ENCODE measurements around the gene PPM1L.

The PPM1L gene

DNA sequence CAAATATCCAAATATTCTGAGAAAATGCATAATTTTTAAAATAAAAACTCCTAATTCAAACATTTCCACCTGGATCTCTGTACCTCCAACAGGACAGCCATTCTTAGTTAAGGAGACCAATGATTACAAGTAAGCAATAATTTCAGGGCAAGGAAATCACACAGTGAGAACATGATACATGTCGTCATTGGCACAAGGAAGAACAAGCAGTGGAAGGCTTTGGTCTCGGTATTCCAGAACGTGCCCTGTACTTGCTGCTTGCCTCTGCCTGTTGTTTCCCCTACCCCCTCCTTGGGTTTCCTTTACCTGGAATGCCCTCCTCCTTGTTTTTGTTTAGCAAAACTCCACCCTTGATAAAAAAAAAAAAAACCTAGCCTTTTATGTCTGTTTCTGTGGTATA, 72.8 kb downstream of the PPM1L start:
- FAIRE-seq (no peak), DNase-seq (ENCODE audit: insufficient read length, low spot score) (no peak)
- TF ChIP-seq PAX5 (IDR thresholded peaks at IDR 0.05; ENCODE audit: insufficient read depth, low read length, severe bottlenecking) (no peak), SPI1 (IDR thresholded peaks at IDR 0.05; ENCODE audit: low read depth, low read length) (no peak), POU2F2 (IDR thresholded peaks at IDR 0.05; ENCODE audit: low read depth, low read length) (no peak), TAF1 (IDR thresholded peaks at IDR 0.05; ENCODE audit: low read depth, low read length) (no peak)

DNA sequence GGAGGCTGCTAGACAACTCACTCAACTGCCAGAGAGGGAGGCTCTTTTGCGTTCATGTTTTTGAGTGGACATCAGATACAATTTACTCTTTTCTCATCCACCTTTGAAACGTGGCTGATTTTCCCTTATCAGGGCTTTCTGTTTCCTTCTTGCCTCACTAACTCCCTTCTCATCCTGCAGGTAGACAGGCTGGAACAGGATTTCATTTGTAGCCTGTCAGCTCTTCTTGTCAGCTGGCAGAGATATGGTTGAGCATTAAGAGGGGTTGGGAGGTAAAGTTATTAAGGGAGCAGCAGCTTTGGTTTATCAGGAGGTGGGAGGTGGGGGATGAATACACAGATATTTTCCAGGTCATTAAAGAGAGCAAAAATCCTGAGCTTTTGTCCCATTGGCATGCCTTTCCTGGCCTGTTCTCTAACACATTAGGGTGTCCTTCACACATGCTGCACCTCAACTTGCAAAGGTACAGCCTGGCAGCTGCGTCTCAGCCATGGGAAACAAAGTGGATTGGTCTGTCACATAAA, 73.5 kb downstream of the PPM1L start:
- FAIRE-seq, result no peak
- no peak for DNase-seq (ENCODE audit: insufficient read length, low spot score)

DNA sequence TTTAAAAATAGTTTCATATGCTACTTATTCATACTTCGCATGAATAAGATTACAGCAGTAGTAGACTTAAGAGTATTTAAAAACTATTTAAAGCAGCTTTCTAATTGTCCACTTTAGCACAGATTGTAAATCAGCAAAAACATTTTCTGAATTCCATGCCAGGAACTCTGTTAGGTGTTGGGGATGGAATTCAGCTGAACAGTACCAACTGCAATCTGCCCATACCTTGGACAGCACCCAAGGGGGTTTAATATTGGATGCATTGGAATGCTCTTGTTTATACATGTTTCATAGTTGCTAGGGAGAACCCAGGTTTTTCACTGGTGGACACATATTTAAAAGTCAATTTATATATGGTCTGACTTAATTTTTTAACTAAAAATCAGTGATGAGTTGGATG, 74.8 kb downstream of the PPM1L start:
- DNase-seq (ENCODE audit: insufficient read length, low spot score) (no peak), FAIRE-seq (no peak)
- TF ChIP-seq POLR2A (IDR thresholded peaks at IDR 0.05; ENCODE audit: low read depth, low read length) (no peak), POLR2AphosphoS5 (IDR thresholded peaks at IDR 0.05; ENCODE audit: low read depth, low read length) (no peak), PAX5 (IDR thresholded peaks at IDR 0.05; ENCODE audit: insufficient read depth, low read length, severe bottlenecking) (no peak), SPI1 (IDR thresholded peaks at IDR 0.05; ENCODE audit: low read depth, low read length) (no peak), TAF1 (IDR thresholded peaks at IDR 0.05; ENCODE audit: low read depth, low read length) (no peak), POU2F2 (IDR thresholded peaks at IDR 0.05; ENCODE audit: low read depth, low read length) (no peak)

More for the DNA sequence above, 73.5 kb downstream of the PPM1L start:
- TF ChIP-seq POLR2AphosphoS5 (IDR thresholded peaks at IDR 0.05; ENCODE audit: low read depth, low read length) (no peak), PAX5 (IDR thresholded peaks at IDR 0.05; ENCODE audit: insufficient read depth, low read length, severe bottlenecking) (no peak), SPI1 (IDR thresholded peaks at IDR 0.05; ENCODE audit: low read depth, low read length) (no peak), POLR2A (IDR thresholded peaks at IDR 0.05; ENCODE audit: low read depth, low read length) (no peak), TAF1 (IDR thresholded peaks at IDR 0.05; ENCODE audit: low read depth, low read length) (no peak), POU2F2 (IDR thresholded peaks at IDR 0.05; ENCODE audit: low read depth, low read length) (no peak)

DNA sequence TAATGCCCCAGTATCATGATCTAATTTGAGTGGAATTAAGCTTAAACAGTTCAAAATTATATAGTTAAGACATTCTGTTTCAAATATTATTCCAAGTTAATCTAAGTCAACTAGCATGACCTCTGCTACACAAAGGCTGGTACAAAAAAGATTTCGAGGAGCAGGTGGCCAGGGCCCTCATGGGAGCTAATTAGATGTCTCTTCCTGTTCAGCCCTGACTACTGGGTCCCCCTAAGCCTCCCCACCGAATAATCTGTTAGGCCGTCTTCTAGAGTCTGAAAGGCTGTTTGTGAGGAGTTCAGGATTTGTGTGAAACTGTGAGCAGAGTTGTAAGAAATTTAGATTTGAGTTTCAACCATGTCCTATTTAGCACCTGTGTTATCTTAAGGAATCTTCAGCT, 75.4 kb downstream of the PPM1L start:
- DNase-seq (ENCODE audit: insufficient read length, low spot score) (no peak), FAIRE-seq (no peak)
- TF ChIP-seq POLR2A (IDR thresholded peaks at IDR 0.05; ENCODE audit: low read depth, low read length) (no peak), TAF1 (IDR thresholded peaks at IDR 0.05; ENCODE audit: low read depth, low read length) (no peak), POLR2AphosphoS5 (IDR thresholded peaks at IDR 0.05; ENCODE audit: low read depth, low read length) (no peak), SPI1 (IDR thresholded peaks at IDR 0.05; ENCODE audit: low read depth, low read length) (no peak), PAX5 (IDR thresholded peaks at IDR 0.05; ENCODE audit: insufficient read depth, low read length, severe bottlenecking) (no peak), POU2F2 (IDR thresholded peaks at IDR 0.05; ENCODE audit: low read depth, low read length) (no peak)

DNA sequence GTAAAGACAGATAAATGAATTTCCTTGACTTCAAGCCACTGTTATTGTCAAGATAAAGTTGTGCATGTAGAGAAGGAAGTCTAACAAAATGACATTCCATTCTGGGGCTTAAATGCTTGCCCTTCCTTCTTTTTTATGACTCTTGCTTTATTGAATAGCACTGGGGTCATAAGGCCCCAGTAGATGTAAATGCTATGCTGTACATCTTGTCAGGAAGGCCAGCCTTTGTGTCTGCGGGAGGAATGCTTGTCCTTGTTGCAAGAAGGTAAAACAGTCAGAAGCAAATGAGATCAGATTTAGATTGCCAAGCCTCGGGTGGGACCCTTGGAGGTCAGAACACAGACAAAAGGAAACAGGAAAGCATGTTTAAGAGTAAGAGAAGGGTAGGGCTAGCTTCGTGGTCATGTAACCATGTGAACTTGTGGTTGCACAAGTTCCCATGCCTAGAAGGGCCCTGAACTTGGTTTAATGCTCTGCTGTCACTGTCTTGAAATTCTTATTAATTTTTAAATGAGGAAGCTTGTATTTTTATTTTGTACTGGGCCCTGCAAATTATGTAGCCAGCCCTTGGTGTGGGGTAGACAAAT, 81.5 kb downstream of the PPM1L start:
- DNase-seq (ENCODE audit: insufficient read length, low spot score) (no peak), FAIRE-seq (no peak)
- TF ChIP-seq SPI1 (IDR thresholded peaks at IDR 0.05; ENCODE audit: low read depth, low read length) (no peak), POLR2A (IDR thresholded peaks at IDR 0.05; ENCODE audit: low read depth, low read length) (no peak), TAF1 (IDR thresholded peaks at IDR 0.05; ENCODE audit: low read depth, low read length) (no peak), POU2F2 (IDR thresholded peaks at IDR 0.05; ENCODE audit: low read depth, low read length) (no peak)

DNA sequence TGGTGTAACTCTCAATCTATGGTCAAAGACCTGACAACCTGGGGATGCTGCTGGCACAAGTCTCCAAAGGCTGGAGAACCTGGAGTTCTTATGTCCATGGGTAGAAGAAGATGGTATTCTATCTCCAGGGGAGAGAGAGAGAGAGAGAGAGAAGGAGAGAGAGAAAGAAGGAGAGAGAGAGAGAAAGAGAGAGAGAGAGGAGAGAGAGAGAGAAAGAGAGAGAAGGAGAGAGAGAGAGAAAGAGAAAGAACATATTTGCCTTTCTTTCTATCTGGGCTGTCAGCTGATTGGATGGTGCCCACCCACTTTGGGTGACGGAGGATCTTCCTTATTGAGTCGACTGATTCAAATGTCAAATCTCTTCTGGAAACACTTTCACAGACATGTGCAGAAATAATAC, 84.6 kb downstream of the PPM1L start:
- FAIRE-seq, result no peak
- TF ChIP-seq POU2F2 (IDR thresholded peaks at IDR 0.05; ENCODE audit: low read depth, low read length) (no peak), POLR2A (IDR thresholded peaks at IDR 0.05; ENCODE audit: low read depth, low read length) (no peak), TAF1 (IDR thresholded peaks at IDR 0.05; ENCODE audit: low read depth, low read length) (no peak), POLR2AphosphoS5 (IDR thresholded peaks at IDR 0.05; ENCODE audit: low read depth, low read length) (no peak), PAX5 (IDR thresholded peaks at IDR 0.05; ENCODE audit: insufficient read depth, low read length, severe bottlenecking) (no peak), SPI1 (IDR thresholded peaks at IDR 0.05; ENCODE audit: low read depth, low read length) (no peak)
- no peak for DNase-seq (ENCODE audit: insufficient read length, low spot score)

DNA sequence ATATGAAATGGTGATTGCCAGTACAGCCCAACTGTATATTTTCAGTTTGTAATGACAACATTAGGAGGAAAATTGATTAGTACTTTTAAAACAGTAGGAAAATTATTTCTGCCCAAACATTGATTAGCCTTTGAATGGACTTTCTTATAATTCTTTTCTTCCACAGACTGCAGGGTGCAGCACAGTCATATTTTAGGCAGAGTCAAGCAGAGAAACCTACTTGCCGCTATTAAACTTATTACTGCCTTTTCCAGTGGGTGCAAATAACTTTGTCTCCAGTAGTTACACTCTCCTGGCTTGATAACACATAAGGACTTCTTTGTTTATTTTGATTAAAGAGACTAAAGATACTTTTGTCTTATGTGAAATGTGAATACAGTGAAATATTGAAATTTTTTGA, 85.4 kb downstream of the PPM1L start:
- FAIRE-seq, result no peak
- no peak for TF ChIP-seq PAX5 (IDR thresholded peaks at IDR 0.05; ENCODE audit: insufficient read depth, low read length, severe bottlenecking)
- no peak for TF ChIP-seq POLR2A (IDR thresholded peaks at IDR 0.05; ENCODE audit: low read depth, low read length)
- no peak for TF ChIP-seq POLR2AphosphoS5 (IDR thresholded peaks at IDR 0.05; ENCODE audit: low read depth, low read length)
- TF ChIP-seq SPI1 (IDR thresholded peaks at IDR 0.05; ENCODE audit: low read depth, low read length), result no peak
- no peak for TF ChIP-seq TAF1 (IDR thresholded peaks at IDR 0.05; ENCODE audit: low read depth, low read length)
- no peak for TF ChIP-seq POU2F2 (IDR thresholded peaks at IDR 0.05; ENCODE audit: low read depth, low read length)
- no peak for DNase-seq (ENCODE audit: insufficient read length, low spot score)

DNA sequence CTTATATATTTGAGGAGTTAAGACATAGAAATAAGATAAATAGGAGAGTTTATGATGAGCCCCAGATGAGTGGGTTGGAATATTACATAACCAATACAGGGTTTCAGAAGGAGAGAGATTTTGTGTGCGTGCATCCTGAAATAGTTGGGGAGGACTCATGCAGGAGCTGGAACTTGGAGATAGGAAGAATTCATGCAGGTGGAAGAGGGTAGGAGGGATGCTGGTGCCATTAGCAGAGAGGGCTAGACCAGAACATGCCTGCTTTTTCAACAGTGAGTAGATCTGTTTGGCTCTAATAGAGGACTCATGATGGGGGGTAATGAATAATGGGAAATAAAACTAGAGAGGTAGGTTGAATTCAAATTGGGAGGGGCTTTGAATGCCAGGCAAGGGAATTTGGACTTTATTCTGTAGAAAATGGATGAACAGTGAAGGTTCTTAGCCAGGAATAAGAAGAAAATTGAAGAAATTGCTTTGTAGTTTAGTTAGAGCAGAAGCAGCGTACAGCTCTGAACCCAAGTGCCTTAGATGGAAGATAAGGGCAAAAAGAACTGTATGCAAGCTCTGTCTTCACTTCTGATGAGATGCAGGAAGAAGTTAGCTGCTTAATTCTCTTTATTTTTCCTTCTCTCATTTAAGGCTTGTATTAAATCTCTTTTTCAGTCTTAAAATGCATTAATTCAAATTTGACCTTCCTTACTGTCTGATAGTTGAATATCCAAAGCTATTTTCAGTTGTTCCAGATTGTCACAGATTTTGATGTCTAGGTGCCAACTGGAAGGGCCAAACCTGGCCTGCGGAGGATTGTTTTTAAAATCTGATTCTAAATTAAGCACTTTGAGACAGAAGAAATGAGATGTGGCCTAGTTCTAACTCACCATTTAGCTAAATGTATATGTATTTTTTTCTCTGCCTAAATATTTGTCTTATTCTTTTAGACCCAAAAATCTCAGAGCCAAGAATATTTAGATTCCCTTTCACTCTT, 86.3 kb downstream of the PPM1L start:
- TF ChIP-seq POLR2A (IDR thresholded peaks at IDR 0.05; ENCODE audit: low read depth, low read length) (no peak), POLR2AphosphoS5 (IDR thresholded peaks at IDR 0.05; ENCODE audit: low read depth, low read length) (no peak), TAF1 (IDR thresholded peaks at IDR 0.05; ENCODE audit: low read depth, low read length) (no peak), POU2F2 (IDR thresholded peaks at IDR 0.05; ENCODE audit: low read depth, low read length) (no peak), PAX5 (IDR thresholded peaks at IDR 0.05; ENCODE audit: insufficient read depth, low read length, severe bottlenecking) (no peak), SPI1 (IDR thresholded peaks at IDR 0.05; ENCODE audit: low read depth, low read length) (no peak)
- no peak for FAIRE-seq
- no peak for DNase-seq (ENCODE audit: insufficient read length, low spot score)

DNA sequence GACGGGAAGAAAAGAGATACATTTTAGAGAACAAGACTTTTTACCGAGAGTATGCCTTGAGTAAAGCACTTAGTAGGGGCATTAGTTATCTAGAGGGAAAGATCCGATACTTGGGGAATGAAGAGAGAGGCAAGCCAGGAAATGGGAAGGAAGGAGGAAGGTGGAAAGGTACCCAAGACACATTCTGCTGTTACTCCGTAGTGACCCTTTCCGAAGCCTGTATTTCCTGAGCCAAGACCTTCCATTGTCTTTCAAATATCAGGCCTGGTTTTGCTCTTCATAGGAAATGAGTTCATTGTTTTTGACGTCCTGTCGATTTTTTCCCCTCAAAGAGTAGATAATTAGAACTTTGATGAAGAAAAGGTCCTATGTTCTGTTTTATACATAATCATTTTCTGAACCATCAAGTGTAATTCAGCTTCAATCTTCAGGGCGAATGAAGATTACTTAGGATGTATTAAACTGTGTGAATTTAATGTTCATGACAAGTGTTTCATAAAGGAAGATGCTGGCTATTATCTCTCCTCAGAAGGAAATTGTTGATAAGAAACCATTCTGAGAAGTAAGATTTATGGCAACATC, 95.7 kb downstream of the PPM1L start:
- FAIRE-seq, result no peak
- no peak for DNase-seq (ENCODE audit: insufficient read length, low spot score)
- TF ChIP-seq SPI1 (IDR thresholded peaks at IDR 0.05; ENCODE audit: low read depth, low read length) (no peak), TAF1 (IDR thresholded peaks at IDR 0.05; ENCODE audit: low read depth, low read length) (no peak), PAX5 (IDR thresholded peaks at IDR 0.05; ENCODE audit: insufficient read depth, low read length, severe bottlenecking) (no peak), POLR2A (IDR thresholded peaks at IDR 0.05; ENCODE audit: low read depth, low read length) (no peak), POU2F2 (IDR thresholded peaks at IDR 0.05; ENCODE audit: low read depth, low read length) (no peak), POLR2AphosphoS5 (IDR thresholded peaks at IDR 0.05; ENCODE audit: low read depth, low read length) (no peak)

Data from GM12891 (cell line).